DOHH2 (cell line): ENCODE measurements around the gene DLK1.

Source experiments
- EZH2phosphoT487 ChIP-seq: fragments of 200-600 bp; sonication (generic); IDR thresholded peaks from 2 replicates; pipeline ENCODE4 v1.6.1; 2017; ENCODE audit warnings: borderline replicate concordance, mild to moderate bottlenecking, antibody characterized with exemption, low read length, moderate library complexity, mixed read lengths
- TF ChIP-seq, protein P1 (sequence below): fragments of 200-600 bp; sonication (generic); IDR thresholded peaks from one replicate; pipeline ENCODE4 v1.5.1; 2014; ENCODE audit warnings: antibody characterized with exemption, mild to moderate bottlenecking, low read depth, low read length; ENCODE audit not compliant: poor library complexity, severe bottlenecking

DNA sequence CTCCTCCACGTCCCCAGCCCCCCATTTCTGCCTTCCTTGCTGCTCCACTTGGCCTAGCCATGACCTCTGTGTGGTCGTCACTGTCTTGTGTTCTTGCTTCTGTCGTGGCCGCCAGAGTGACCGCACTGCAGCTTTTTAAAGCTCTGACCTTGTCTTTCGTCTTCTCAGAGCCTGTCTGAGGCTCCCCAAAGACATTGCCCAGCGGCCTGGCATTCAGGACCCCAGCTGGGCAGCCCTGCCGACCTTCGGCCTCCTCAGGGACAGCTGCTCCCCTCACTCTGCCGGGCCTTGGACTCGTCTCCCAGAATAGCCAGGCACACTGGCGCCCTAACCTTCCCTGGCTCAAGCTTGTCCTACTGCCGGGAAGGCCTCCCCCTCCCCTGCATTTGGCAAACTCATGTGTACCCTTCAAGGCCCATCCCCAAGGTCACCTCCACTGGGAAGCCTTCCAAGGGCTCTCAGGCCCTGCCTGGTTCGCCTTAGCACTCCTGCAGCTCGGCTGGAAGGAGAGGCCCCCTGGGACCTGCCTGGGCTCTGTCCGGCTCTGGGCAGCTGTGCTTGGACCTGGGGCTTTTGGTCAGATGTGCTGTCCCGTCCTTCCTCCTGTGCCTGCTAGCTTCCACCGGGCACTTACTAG is 15.7 kb upstream of the DLK1 start:
- TF ChIP-seq, protein P1, sequence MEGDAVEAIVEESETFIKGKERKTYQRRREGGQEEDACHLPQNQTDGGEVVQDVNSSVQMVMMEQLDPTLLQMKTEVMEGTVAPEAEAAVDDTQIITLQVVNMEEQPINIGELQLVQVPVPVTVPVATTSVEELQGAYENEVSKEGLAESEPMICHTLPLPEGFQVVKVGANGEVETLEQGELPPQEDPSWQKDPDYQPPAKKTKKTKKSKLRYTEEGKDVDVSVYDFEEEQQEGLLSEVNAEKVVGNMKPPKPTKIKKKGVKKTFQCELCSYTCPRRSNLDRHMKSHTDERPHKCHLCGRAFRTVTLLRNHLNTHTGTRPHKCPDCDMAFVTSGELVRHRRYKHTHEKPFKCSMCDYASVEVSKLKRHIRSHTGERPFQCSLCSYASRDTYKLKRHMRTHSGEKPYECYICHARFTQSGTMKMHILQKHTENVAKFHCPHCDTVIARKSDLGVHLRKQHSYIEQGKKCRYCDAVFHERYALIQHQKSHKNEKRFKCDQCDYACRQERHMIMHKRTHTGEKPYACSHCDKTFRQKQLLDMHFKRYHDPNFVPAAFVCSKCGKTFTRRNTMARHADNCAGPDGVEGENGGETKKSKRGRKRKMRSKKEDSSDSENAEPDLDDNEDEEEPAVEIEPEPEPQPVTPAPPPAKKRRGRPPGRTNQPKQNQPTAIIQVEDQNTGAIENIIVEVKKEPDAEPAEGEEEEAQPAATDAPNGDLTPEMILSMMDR: no peak
- no peak for TF ChIP-seq EZH2phosphoT487
